Measurements from ENCODE around the gene U2AF1L4.

Gene U2AF1L4

GRCh38 chr19:35736913-35737886, 8.0 kb downstream of the U2AF1L4 start:
- ATAC-seq = no peak
- TF ChIP-seq OSR1 (CRISPR knock-in tag; IDR thresholded peaks at IDR 0.05) = no peak
- TF ChIP-seq ZFP3 (CRISPR knock-in tag; IDR thresholded peaks at IDR 0.05) = no peak
- TF ChIP-seq GLIS3 (CRISPR knock-in tag; IDR thresholded peaks at IDR 0.05) = no peak
- no peak for TF ChIP-seq ZC3H10 (CRISPR knock-in tag; IDR thresholded peaks at IDR 0.05)
- no peak for TF ChIP-seq BACH2 (CRISPR knock-in tag; IDR thresholded peaks at IDR 0.05; ENCODE audit: borderline replicate concordance)
- no peak for TF ChIP-seq CREB5 (CRISPR knock-in tag; IDR thresholded peaks at IDR 0.05; ENCODE audit: low read depth)
- no peak for TF ChIP-seq SNAI2 (CRISPR knock-in tag; IDR thresholded peaks at IDR 0.05)
- no peak for TF ChIP-seq ZNF8 (CRISPR knock-in tag; IDR thresholded peaks at IDR 0.05)
- TF ChIP-seq, protein P1, sequence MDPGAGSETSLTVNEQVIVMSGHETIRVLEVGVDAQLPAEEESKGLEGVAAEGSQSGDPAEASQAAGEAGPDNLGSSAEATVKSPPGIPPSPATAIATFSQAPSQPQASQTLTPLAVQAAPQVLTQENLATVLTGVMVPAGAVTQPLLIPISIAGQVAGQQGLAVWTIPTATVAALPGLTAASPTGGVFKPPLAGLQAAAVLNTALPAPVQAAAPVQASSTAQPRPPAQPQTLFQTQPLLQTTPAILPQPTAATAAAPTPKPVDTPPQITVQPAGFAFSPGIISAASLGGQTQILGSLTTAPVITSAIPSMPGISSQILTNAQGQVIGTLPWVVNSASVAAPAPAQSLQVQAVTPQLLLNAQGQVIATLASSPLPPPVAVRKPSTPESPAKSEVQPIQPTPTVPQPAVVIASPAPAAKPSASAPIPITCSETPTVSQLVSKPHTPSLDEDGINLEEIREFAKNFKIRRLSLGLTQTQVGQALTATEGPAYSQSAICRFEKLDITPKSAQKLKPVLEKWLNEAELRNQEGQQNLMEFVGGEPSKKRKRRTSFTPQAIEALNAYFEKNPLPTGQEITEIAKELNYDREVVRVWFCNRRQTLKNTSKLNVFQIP (CRISPR knock-in tag; IDR thresholded peaks at IDR 0.05; ENCODE audit: borderline replicate concordance, low read depth) = no peak
- no peak for TF ChIP-seq TSHZ2 (CRISPR knock-in tag; IDR thresholded peaks at IDR 0.05)
- no peak for TF ChIP-seq ARNTL (CRISPR knock-in tag; IDR thresholded peaks at IDR 0.05; ENCODE audit: borderline replicate concordance, low read depth)
- no peak for TF ChIP-seq CSRNP3 (CRISPR knock-in tag; IDR thresholded peaks at IDR 0.05)
- no peak for TF ChIP-seq TCF4 (CRISPR knock-in tag; IDR thresholded peaks at IDR 0.05; ENCODE audit: borderline replicate concordance)
- no peak for TF ChIP-seq PATZ1 (CRISPR knock-in tag; IDR thresholded peaks at IDR 0.05; ENCODE audit: borderline replicate concordance)

- no peak for TF ChIP-seq TOX (CRISPR knock-in tag; IDR thresholded peaks at IDR 0.05; ENCODE audit: borderline replicate concordance)
- TF ChIP-seq ZNF565 (CRISPR knock-in tag; conservative IDR thresholded peaks at IDR 0.05; ENCODE audit: low read depth) = no peak
- no peak for ATAC-seq
These were observed 10.3 kb downstream of the U2AF1L4 start for GRCh38 chr19:35734889-35735288.

- TF ChIP-seq ZNF70 (CRISPR knock-in tag; IDR thresholded peaks at IDR 0.05) = no peak
- no peak for TF ChIP-seq OSR1 (CRISPR knock-in tag; IDR thresholded peaks at IDR 0.05)
- TF ChIP-seq, protein P1 (CRISPR knock-in tag; IDR thresholded peaks at IDR 0.05; ENCODE audit: borderline replicate concordance, low read depth) = no peak
- no peak for TF ChIP-seq ISL1 (CRISPR knock-in tag; IDR thresholded peaks at IDR 0.05)
- no peak for ATAC-seq
These were observed 10.9 kb downstream of the U2AF1L4 start for GRCh38 chr19:35734273-35734672.
